Activated CD4-positive, alpha-beta T cell treated with anti-CD3 and anti-CD28 coated beads, Interleukin-2, amount 50 U/mL, for 48 hours (primary cell): ENCODE data around the gene CMPK1.

Source experiments
- DNase-seq, 2 experiments: peaks; one replicate each; pipeline ENCODE4 v3.0.0-alpha.2; 2020

The CMPK1 gene

DNA sequence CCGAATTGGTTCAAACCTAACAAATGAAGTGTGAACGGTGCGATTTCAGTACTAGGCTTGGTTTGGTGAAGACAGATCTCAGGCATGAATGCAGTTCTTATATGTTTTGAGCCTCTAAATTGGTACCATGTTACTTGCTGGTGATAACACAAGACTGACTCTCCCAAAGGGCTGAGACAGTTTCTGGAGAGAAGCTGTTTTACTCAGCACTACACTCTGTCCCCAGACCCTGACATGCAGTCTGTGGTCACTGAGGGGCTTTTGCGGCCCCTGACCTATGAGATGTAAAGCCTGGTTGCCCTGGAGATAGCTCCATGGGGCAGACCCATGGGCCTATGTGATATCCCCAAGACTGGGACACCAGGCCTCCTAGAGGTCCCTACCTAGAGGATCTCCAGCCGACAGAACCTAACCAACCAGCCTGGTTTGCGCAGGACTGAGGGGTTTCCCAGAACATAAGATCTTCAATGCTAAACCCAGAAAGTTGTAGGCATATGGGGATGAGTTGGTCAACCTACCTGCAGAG, 63.1 kb downstream of the CMPK1 start:
- DNase-seq, result no peak

GRCh38 chr1:47399138-47399845, 65.7 kb downstream of the CMPK1 start:
- no peak for DNase-seq

DNA sequence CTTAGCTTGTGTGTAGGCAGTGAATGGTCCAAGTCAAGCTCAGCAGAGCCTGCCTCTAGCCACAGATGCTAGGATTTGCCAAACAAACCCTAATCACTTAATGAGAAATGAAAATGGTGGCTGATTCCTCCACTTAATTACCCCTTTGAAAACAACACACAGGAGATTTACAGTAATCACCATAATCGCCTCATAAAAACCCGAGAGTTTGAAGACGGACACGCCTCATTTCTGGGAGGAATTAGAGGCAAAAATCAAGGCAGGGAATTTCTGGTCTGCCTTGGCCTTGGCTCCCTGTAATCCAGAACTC, 66.2 kb downstream of the CMPK1 start:
- no peak for DNase-seq

DNA sequence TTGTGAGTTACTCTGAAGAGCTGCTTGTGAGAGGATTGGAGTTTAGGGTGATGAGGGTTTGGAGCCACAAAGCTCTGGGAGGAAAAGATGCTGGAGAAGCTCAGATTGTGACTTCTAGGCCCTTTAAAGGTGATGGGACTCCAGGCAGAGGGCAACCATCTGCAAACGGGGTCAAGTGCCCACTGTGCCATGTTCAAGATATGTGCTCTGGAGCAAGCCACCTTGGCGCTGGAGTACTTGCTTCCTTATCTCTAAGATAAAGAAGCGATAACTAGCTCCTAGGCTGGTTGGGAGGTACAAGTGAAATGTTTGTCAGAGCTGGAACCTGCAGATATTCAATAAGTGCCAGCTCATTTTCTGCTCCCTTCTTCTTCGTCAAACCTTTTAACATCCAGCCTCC, 68.2 kb downstream of the CMPK1 start:
- no peak for DNase-seq

DNA sequence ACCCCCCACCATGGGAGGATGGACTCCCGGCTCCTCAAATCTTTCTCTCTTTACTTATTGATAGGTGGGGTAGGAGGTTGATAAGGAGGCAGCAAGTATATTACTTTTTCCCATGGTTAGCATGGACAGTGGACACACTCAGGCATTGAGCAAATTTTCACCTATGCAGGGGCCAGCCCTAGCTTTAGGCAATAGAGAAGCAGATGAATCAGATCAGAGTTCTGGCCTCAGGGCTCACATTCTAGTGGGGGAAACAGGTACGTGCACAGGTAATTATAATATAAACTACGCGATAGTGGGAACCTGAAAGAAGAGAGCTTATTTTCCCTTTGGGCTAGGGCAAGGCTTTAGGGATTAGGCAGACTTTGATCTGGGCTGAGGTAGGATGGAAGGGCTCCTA, 69.0 kb downstream of the CMPK1 start:
- DNase-seq, result no peak

DNA sequence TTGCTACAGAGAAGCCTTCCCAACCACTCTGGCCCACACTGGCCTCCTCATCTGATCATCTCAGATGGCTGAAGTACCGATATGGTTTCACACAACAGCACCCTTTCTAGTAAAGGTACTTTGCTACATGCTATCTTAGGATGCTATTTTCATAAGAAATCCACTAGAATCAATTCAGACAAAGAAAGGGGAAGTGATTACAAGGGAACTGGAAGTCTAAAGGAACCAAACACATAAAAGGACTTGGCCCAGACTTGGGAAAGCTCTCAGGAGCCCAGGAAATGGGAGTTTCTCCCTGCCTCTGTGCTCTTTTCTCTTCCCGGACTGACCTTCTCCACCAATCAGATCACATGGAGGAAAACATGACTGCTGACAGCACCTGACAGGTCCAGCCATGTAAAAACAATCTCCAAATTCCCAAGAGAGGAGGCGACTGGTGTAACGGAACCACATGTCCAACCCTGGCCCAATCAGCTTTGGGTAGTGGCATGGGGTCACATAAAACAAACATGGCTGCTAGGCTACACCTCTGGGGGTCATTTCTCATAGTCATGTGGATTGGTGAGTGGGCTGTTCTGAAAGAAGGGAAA, 69.8 kb downstream of the CMPK1 start:
- no peak for DNase-seq

- DNase-seq, result no peak
Measured at GRCh38 chr1:47405697-47406096, 72.1 kb downstream of the CMPK1 start.

- DNase-seq, result no peak
Measured at GRCh38 chr1:47406966-47407365, 73.4 kb downstream of the CMPK1 start.

DNA sequence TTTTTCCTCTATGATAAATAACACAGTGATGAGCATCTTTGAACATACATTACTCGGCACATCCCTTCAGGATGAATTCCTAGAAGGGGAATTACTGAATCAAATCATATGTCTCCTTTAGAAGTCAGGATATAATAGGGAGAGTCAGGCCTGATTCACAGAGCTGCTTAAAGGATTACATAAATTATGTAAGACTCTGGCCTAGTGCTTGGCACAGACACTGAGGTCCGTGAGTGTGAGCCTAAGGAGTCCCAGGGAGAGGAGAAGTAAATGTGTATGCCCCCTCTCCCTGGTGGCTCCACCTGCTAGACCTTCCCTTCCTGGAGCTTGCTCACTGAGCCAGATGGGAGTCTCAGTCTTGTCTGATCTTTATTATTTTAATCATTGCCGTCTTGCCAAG, 73.9 kb downstream of the CMPK1 start:
- no peak for DNase-seq

- DNase-seq, result no peak
Measured at GRCh38 chr1:47409311-47410067, 75.9 kb downstream of the CMPK1 start.

DNA sequence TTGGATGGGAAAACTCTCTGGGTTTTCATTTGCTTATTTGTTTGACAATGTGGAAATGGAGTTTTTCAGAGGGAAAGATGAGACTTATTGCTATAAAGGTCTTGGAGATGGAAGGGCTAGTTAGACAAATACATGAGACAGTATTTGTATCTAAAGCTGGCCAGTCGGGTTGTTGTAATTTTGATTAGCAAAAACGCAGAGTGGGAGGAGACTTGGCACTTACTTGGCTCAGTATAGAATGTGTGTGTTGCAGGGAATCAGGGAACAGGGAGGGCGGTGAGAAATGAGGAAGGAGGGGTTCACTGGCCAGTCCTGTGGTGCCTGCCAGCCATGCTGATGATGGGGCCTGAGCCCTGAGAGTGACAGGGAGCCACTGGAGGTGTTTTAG, 76.5 kb downstream of the CMPK1 start:
- no peak for DNase-seq

- no peak for DNase-seq
Measured at GRCh38 chr1:47411436-47411835, 77.8 kb downstream of the CMPK1 start.

DNA sequence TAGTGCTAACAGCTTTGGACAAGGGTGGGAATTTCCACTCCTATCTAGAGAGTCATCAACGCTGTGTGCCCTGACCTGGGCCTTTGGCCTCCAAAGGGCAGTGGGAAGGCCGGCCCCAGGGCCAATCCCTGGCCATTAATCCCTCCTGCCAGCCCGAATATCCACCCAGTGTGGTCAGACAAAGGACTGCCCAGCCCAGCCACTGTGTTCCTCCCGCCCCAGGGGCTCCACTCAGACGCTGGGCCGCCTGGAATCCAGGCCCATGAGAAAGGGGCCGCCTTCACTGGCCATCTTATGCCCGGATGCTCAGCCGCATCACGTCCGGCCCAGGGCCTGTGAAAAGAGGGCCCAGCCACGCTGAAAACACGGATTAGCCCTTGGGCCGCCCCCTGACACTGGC, 78.8 kb downstream of the CMPK1 start:
- no peak for DNase-seq

DNA sequence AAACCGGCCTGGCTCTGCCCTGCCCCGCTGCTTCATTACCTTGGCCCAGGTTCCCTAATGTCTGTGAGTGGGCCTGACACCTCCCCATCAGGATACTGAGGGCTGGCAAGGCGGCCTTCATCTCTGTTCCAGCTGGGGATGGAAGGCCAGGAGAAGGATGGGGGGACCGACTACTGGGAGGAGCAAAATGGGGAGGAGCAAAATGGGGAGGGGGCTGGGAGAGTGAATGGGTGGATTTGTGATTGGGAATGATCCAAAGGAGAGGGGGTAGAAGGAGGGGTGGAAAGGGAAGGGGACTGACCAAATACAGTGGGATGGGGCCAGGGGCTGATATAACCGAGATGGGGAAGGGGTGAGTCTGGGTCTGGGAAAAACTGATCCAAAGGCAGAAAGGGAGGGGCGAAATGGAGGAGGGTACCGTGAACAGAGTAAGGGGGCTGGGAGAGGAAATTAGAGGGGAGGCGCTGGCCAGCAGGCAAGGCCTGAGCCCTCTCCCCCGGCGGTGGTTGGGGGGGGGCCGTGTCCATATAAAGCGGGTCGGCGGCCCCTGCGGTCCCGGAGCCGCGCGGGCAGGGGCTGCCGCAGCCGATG, 82.2 kb downstream of the CMPK1 start, which contains the start of gene FOXE3:
FOXE3 (plus strand) TSS at position 558 of the 591 bp plus-strand sequence; CDS start at position 589, 31 bp downstream.
- no peak for DNase-seq

DNA sequence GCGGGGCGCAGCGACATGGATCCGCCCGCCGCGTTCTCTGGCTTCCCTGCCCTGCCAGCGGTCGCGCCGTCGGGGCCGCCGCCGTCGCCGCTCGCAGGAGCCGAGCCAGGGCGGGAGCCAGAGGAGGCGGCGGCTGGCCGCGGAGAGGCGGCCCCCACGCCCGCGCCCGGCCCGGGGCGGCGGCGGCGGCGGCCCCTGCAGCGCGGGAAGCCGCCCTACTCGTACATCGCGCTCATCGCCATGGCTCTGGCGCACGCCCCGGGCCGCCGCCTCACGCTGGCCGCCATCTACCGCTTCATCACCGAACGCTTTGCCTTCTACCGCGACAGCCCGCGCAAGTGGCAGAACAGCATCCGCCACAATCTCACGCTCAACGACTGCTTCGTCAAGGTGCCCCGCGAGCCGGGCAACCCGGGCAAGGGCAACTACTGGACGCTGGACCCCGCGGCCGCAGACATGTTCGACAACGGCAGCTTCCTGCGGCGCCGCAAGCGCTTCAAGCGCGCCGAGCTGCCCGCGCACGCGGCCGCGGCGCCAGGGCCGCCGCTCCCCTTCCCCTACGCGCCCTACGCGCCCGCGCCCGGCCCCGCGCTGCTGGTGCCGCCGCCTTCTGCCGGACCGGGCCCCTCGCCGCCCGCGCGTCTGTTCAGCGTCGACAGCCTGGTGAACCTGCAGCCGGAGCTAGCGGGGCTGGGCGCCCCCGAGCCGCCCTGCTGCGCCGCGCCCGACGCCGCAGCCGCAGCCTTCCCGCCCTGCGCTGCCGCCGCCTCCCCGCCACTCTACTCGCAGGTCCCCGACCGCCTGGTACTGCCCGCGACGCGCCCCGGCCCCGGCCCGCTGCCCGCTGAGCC, 83.0 kb downstream of the CMPK1 start:
- DNase-seq, result peak in 1 of 2 experiments; percentile 25

DNA sequence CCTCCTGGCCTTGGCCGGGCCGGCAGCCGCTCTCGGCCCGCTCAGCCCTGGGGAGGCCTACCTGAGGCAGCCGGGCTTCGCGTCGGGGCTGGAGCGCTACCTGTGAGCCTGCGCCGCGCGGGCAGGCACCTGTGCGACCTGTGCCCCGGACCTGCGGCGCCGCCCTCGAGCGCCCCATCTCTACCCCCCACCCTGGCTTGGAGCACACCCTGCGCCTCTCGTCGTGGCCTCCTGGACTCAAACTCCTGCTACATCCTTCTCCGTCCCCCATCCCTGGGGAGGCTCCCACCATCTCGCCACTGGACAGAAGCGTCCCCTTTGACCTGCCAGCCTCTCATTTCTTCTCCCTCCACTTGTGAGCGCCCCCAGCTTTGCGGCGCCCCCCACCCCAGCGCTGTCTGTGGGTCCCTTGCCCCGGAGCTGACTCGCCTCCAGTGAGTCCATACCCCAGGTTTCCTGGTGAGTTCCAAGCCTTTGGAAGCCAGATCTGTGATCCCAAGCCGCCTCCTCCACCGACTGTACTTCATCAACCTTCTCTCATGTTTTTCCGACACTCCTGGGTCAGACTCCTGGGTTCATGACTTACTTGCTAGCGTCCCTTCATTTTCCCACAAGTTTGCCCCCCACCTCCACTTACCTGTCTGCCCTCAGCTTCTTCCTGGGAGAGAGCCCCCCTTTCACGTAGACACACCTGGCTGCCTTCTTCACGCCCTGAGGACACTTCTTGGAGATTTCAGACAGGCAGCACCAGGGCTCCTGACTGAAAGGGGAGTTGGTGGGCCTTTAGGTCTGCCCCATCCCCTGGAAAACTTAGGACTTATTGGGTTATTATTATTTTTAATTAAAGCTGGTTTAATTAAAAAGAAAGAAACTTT, 83.8 kb downstream of the CMPK1 start:
- no peak for DNase-seq

GRCh38 chr1:47418122-47418521, 84.5 kb downstream of the CMPK1 start:
- DNase-seq, result no peak

DNA sequence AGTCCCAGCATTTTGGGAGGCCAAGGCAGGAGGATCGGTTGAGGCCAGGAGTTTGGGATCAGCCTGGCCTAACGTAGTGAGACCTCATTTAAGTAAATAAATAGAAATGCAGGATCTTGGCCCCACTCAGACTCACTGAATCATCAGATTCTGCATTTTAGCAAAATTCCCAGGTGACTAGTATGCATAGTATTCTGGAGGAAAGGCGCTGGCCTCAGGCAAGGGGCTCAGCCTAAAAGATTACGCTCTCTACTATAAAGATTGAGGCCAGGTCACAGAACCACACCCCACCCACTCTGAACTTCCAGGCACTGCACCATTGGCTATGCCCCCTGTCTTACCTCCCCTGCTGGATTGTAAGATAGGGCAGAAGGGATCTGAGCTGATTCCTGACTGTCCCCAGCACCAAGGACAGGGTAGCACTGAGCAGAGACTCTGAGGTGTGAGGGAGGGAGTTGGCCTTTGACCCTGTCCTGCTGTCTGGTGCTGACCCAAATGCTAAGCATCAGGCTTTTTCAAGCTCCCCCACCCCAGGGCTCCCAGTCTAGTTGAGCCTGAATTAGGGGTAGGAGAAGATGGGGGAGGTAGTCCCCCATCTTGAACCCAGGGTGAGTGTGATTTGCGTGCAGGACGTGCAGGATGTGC, 85.2 kb downstream of the CMPK1 start:
- DNase-seq, result no peak

DNA sequence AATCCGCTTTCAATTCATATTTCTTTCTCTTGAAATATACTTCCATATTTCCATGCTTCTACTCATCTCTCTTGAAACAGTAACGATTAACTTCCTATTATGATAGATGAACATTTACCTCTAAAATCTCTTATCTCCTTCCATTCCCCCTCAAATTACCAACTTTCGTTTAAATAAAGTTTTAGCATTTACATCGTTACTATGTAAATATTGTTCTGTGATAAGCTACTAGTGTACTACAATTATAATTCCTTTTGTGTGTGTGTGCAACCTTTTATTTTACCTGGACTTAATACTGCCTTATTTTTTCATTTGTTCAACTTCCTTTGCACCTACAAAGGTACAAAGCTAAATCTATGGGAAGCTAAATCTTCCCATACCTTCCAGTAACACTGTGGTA, 87.0 kb downstream of the CMPK1 start:
- no peak for DNase-seq

DNA sequence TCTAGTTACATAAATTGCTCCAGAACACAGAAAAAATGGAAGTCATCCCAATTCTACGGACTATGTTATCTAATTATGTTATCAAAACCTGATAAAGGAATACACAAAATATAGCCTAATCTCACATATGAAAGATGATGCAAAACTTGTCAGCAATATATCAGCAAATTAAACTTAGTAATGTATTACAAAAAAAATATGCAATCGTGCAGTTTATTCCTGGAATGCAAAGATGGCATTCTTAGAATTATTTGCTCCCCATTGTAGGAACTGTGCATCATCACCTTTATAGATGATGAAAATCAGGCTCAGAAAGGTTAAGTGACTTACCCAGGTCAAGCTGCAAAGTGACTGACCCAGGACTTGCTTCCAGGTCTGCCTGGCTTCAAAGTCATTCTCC, 90.3 kb downstream of the CMPK1 start:
- DNase-seq, result no peak

- DNase-seq, result peak in 1 of 2 experiments; percentile 35
Measured at GRCh38 chr1:47424336-47424982, 90.9 kb downstream of the CMPK1 start.
